Activated CD8-positive, alpha-beta T cell treated with anti-CD3 and anti-CD28 coated beads for 36 hours (primary cell): ENCODE measurements around the gene LCOR. TPM values are rescaled to one million over a fixed set of nuclear protein-coding genes. Genes with fewer than 3 reads are reported as not detected.

Experiments used
- ATAC-seq: fragments of 200-7000 bp; cut with Tn5 transposase; one replicate; pipeline ENCODE4 v1.10.0; 2021; ENCODE audit warnings: mild to moderate bottlenecking, moderate library complexity
- CTCF ChIA-PET: fragments of 350-600 bp; sonication (Branson Sonifier 250); formaldehyde crosslinking; loops from one replicate; lab custom pipeline; 2021; ENCODE audit warnings: antibody characterized with exemption; lab: Charles Lee
- POLR2A ChIA-PET: fragments of 350-600 bp; sonication (Branson Sonifier 250); formaldehyde crosslinking; loops from one replicate; lab custom pipeline; 2021; ENCODE audit warnings: antibody characterized with exemption; lab: Charles Lee
- DNase-seq: peaks from one replicate; pipeline ENCODE4 v3.0.0-alpha.2; 2020
- H3K27ac Mint-ChIP-seq: one replicate; pipeline ENCODE4 v1.8.0; 2021; ENCODE audit warnings: mild to moderate bottlenecking, mixed read lengths
- H3K27me3 Mint-ChIP-seq: one replicate; pipeline ENCODE4 v1.8.0; 2021; ENCODE audit warnings: mixed read lengths
- H3K36me3 Mint-ChIP-seq: one replicate; pipeline ENCODE4 v1.8.0; 2021; ENCODE audit warnings: low read depth, mixed read lengths
- H3K4me1 Mint-ChIP-seq: one replicate; pipeline ENCODE4 v1.8.0; 2021; ENCODE audit warnings: low read depth, mixed read lengths
- H3K4me3 Mint-ChIP-seq: one replicate; pipeline ENCODE4 v1.8.0; 2021; ENCODE audit warnings: mild to moderate bottlenecking, moderate library complexity, mixed read lengths
- H3K9me3 Mint-ChIP-seq: one replicate; pipeline ENCODE4 v1.8.0; 2021; ENCODE audit warnings: mixed read lengths
- CTCF ChIP-seq: fragments of 200-600 bp; IDR thresholded peaks from one replicate; pipeline ENCODE4 v1.8.0; 2022; ENCODE audit warnings: antibody characterized with exemption, mild to moderate bottlenecking
- intact Hi-C: fragments of 100-400 bp; cut with micrococcal nuclease; formaldehyde crosslinking; loops from one replicate; pipeline ENCODE4 v1.10.0; 2022
- total RNA-seq, 2 experiments: library from RNA; stranded (reverse); gene quantifications; one replicate each; pipeline ENCODE4 v1.2.3, GENCODE V29; 2021

The LCOR gene
- total RNA-seq, 2 experiments from 2014 or later, result 20.6 to 24.3 TPM

- Mint-ChIP-seq H3K9me3 (peaks cover 14% of the 10 kb centered on the region), H3K36me3 (peaks cover 4% of the 10 kb centered on the region), H3K4me3 (no peak overlapping the region), H3K27ac (no peak overlapping the region), H3K4me1 (no peaks in the 10 kb centered on the region), H3K27me3 (no peaks in the 10 kb centered on the region)
- ChIA-PET POLR2A (interaction anchor here (1.0 kb wide), 1 partner anchor 10 kb away, joined by 5 read pairs; no protein-coding TSS in a partner anchor), CTCF (interaction anchor here (0.8 to 2.8 kb wide), 4 partner anchors 8 to 26 kb away, joined by 3 to 27 read pairs (median 8); no protein-coding TSS in a partner anchor)
- no peak for TF ChIP-seq CTCF
- DNase-seq (no peak), ATAC-seq (no peak)
- intact Hi-C loops, result no loop called here
Observed at GRCh38 chr10:97011397-97011796, 179.3 kb downstream of the LCOR start.

GRCh38 chr10:97012470-97012869, 180.4 kb downstream of the LCOR start:
- ATAC-seq, result no peak
- peaks cover 10% of the 10 kb centered on the region for H3K4me1 Mint-ChIP-seq

DNA sequence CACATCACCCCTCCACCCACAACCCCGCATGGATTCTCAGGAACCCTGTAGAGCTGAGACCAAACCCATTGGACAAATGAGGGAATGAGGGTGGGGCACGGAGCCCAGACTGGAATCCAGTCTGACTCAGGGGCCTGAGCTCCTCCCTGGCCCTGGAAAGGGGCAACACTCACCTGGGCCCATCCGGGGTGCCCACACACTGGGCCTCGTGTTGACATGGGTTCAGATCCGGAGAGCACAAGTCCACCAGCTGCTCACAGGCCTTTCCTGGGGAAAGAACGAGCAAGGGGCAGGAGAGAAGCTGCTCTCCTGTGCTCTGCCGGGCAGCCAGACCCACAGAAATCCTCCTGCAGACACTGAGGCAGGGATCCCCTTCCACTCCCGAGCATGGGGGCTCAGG, 181.5 kb downstream of the LCOR start:
- intact Hi-C loops, result no loop called here
- CTCF ChIA-PET, result interaction anchor here (1.0 to 2.6 kb wide), 4 partner anchors 11 to 204 kb away, joined by 3 to 27 read pairs (median 4); no protein-coding TSS in a partner anchor
- no peaks in the 10 kb centered on the region for H3K9me3 Mint-ChIP-seq
- DNase-seq (no peak), ATAC-seq (no peak)
- H3K27me3 Mint-ChIP-seq, result no peaks in the 10 kb centered on the region
- H3K36me3 Mint-ChIP-seq, result no peaks in the 10 kb centered on the region
- peaks cover 11% of the 10 kb centered on the region for H3K4me1 Mint-ChIP-seq
- no peak overlapping the region for H3K27ac Mint-ChIP-seq
- no peak for TF ChIP-seq CTCF
- POLR2A ChIA-PET, result no interaction called here
- H3K4me3 Mint-ChIP-seq, result no peak overlapping the region

More at GRCh38 chr10:97012470-97012869, 180.4 kb downstream of the LCOR start:
- Mint-ChIP-seq H3K27ac (no peak overlapping the region), H3K4me3 (no peak overlapping the region), H3K36me3 (peaks cover 3% of the 10 kb centered on the region), H3K9me3 (peaks cover 5% of the 10 kb centered on the region), H3K27me3 (no peaks in the 10 kb centered on the region)
- DNase-seq, result no peak
- intact Hi-C loops, result no loop called here
- ChIA-PET POLR2A (no interaction called here), CTCF (interaction anchor here (1.2 to 2.6 kb wide), 3 partner anchors 12 to 25 kb away, joined by 3 to 27 read pairs (median 4); no protein-coding TSS in a partner anchor)
- TF ChIP-seq CTCF, result no peak

DNA sequence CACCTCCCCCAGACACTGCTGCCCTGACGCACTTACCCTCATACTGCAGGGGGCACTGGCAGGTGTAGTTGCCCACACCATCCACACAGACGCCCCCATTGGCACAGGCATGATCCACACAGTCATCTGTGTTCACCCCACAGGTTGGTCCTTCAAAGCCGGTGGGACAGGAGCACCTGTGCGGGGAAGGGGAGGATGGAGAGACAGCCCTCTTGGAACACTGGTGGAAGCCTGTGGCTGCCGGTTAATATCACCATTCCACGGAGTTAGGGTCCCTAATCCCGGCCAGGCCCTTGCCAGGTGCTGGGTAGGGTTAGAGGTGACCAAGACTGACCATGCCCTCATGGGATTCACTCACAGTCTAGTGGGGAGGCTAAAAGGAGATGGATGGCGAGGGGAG, 181.9 kb downstream of the LCOR start:
- Mint-ChIP-seq H3K4me1 (peaks cover 11% of the 10 kb centered on the region), H3K27ac (no peak overlapping the region), H3K27me3 (no peaks in the 10 kb centered on the region), H3K9me3 (no peaks in the 10 kb centered on the region), H3K4me3 (no peak overlapping the region), H3K36me3 (no peaks in the 10 kb centered on the region)
- ATAC-seq (no peak), DNase-seq (no peak)
- ChIA-PET POLR2A (no interaction called here), CTCF (interaction anchor here (1.0 to 2.6 kb wide), 3 partner anchors 11 to 203 kb away, joined by 3 to 27 read pairs (median 4); no protein-coding TSS in a partner anchor)
- intact Hi-C loops, result no loop called here
- no peak for TF ChIP-seq CTCF

- H3K4me1 Mint-ChIP-seq, result peaks cover 11% of the 10 kb centered on the region
- H3K27me3 Mint-ChIP-seq, result no peaks in the 10 kb centered on the region
- POLR2A ChIA-PET, result no interaction called here
- no peaks in the 10 kb centered on the region for H3K9me3 Mint-ChIP-seq
- no peaks in the 10 kb centered on the region for H3K36me3 Mint-ChIP-seq
- H3K4me3 Mint-ChIP-seq, result no peak overlapping the region
- ATAC-seq (no peak), DNase-seq (no peak)
- CTCF ChIA-PET, result interaction anchor here (1.2 to 1.6 kb wide), 3 partner anchors 11 to 105 kb away, joined by 4 to 6 read pairs (median 5); no protein-coding TSS in a partner anchor
- H3K27ac Mint-ChIP-seq, result no peak overlapping the region
- TF ChIP-seq CTCF, result no peak
- intact Hi-C loops, result no loop called here
Observed at GRCh38 chr10:97015240-97015639, 183.1 kb downstream of the LCOR start.
